ENCODE data around the gene TSHZ2. TPM values are rescaled to one million over a fixed set of nuclear protein-coding genes. Genes with fewer than 3 reads are reported as not detected.

TSHZ2 gene
- total RNA-seq, 4 donors from 2014 or later: 10.3 to 15.0 (median 12.9) TPM

- Histone ChIP-seq H3K4me1 (no peaks in the 10 kb centered on the region), H3K27me3 (no peaks in the 10 kb centered on the region), H3K9me3 (no peaks in the 10 kb centered on the region), H3K4me3 (no peak overlapping the region), H3K27ac (replicated peaks in 1 of 4) (no peak overlapping the region), H3K36me3 (no peaks in the 10 kb centered on the region)
- TF ChIP-seq EP300 (IDR thresholded peaks at IDR 0.05) (no peak), CTCF (IDR thresholded peaks at IDR 0.05) (no peak), POLR2A (IDR thresholded peaks at IDR 0.05; ENCODE audit: low read depth) (no peak), POLR2AphosphoS5 (IDR thresholded peaks at IDR 0.05) (no peak)
- intact Hi-C loops (cut with DNase I): no loop called here
- 93% methylated on average over 2 of the region's 2 CpGs for WGBS
- DNase-seq (ENCODE audit: extremely low spot score): no peak
Observed at GRCh38 chr20:53128004-53128403, 155.8 kb downstream of the TSHZ2 start.

GRCh38 chr20:53129563-53129962, 157.4 kb downstream of the TSHZ2 start:
- DNase-seq (ENCODE audit: extremely low spot score): no peak
- Histone ChIP-seq H3K36me3 (no peaks in the 10 kb centered on the region), H3K27me3 (no peaks in the 10 kb centered on the region), H3K4me3 (no peak overlapping the region), H3K9me3 (no peaks in the 10 kb centered on the region), H3K4me1 (no peaks in the 10 kb centered on the region), H3K27ac (replicated peaks in 1 of 4) (no peak overlapping the region)
- TF ChIP-seq POLR2AphosphoS5 (IDR thresholded peaks at IDR 0.05) (no peak), POLR2A (IDR thresholded peaks at IDR 0.05; ENCODE audit: low read depth) (no peak), EP300 (IDR thresholded peaks at IDR 0.05) (no peak), CTCF (IDR thresholded peaks at IDR 0.05) (no peak)
- 99% methylated on average over 9 of the region's 9 CpGs for WGBS
- intact Hi-C loops (cut with DNase I): no loop called here

- H3K4me3 ChIP-seq: no peak overlapping the region
- H3K36me3 ChIP-seq: no peaks in the 10 kb centered on the region
- no peaks in the 10 kb centered on the region for H3K4me1 ChIP-seq
- no peaks in the 10 kb centered on the region for H3K27me3 ChIP-seq
- H3K9me3 ChIP-seq: no peaks in the 10 kb centered on the region
- H3K27ac ChIP-seq (replicated peaks in 1 of 4): no peak overlapping the region
- no peak for DNase-seq (ENCODE audit: extremely low spot score)
- no peak for TF ChIP-seq POLR2AphosphoS5 (IDR thresholded peaks at IDR 0.05)
- TF ChIP-seq EP300 (IDR thresholded peaks at IDR 0.05): no peak
- TF ChIP-seq CTCF (IDR thresholded peaks at IDR 0.05): no peak
- TF ChIP-seq POLR2A (IDR thresholded peaks at IDR 0.05; ENCODE audit: low read depth): no peak
- intact Hi-C loops (cut with DNase I): no loop called here
- 64% methylated on average over 3 of the region's 3 CpGs for WGBS
Observed at GRCh38 chr20:53130795-53131194, 158.6 kb downstream of the TSHZ2 start.

- Histone ChIP-seq H3K27ac (replicated peaks in 1 of 4) (no peak overlapping the region), H3K4me1 (no peaks in the 10 kb centered on the region), H3K27me3 (no peaks in the 10 kb centered on the region), H3K4me3 (no peak overlapping the region), H3K9me3 (no peaks in the 10 kb centered on the region), H3K36me3 (no peaks in the 10 kb centered on the region)
- intact Hi-C loops (cut with DNase I): no loop called here
- TF ChIP-seq CTCF (IDR thresholded peaks at IDR 0.05): no peak
- TF ChIP-seq POLR2A (IDR thresholded peaks at IDR 0.05; ENCODE audit: low read depth): no peak
- TF ChIP-seq EP300 (IDR thresholded peaks at IDR 0.05): no peak
- TF ChIP-seq POLR2AphosphoS5 (IDR thresholded peaks at IDR 0.05): no peak
- DNase-seq (ENCODE audit: extremely low spot score): no peak
- WGBS: 60% methylated on average over 4 of the region's 4 CpGs
Observed at GRCh38 chr20:53133125-53133524, 161.0 kb downstream of the TSHZ2 start.

- intact Hi-C loops (cut with DNase I): no loop called here
- Histone ChIP-seq H3K36me3 (no peaks in the 10 kb centered on the region), H3K27me3 (no peaks in the 10 kb centered on the region), H3K4me1 (no peaks in the 10 kb centered on the region), H3K9me3 (no peaks in the 10 kb centered on the region), H3K27ac (replicated peaks in 1 of 4) (no peak overlapping the region), H3K4me3 (no peak overlapping the region)
- no peak for TF ChIP-seq EP300 (IDR thresholded peaks at IDR 0.05)
- TF ChIP-seq CTCF (IDR thresholded peaks at IDR 0.05): no peak
- TF ChIP-seq POLR2A (IDR thresholded peaks at IDR 0.05; ENCODE audit: low read depth): no peak
- no peak for TF ChIP-seq POLR2AphosphoS5 (IDR thresholded peaks at IDR 0.05)
- DNase-seq (ENCODE audit: extremely low spot score): no peak
- 94% methylated on average over 4 of the region's 4 CpGs for WGBS
Observed at GRCh38 chr20:53133628-53134027, 161.5 kb downstream of the TSHZ2 start.

Data from esophagus muscularis mucosa (tissue), 4 donors.